CD14-positive monocyte (primary cell): ENCODE results near the gene CLEC3A. TPM values are rescaled to one million over a fixed set of nuclear protein-coding genes. Genes with fewer than 3 reads are reported as not detected.

Source experiments
- DNase-seq, 3 donors: peaks; one replicate each; pipeline ENCODE4 v3.0.0-alpha.2; 2011 to 2022
- H2AFZ ChIP-seq: 2 replicates; pipeline ENCODE4 v1.6.0; 2012; ENCODE audit warnings: mild to moderate bottlenecking, low read depth, low read length, inconsistent platforms; ENCODE audit not compliant: insufficient read depth, poor library complexity, severe bottlenecking
- H3K27ac ChIP-seq, 2 donors: 1 replicate in 1 of 2; 2 replicates in 1 of 2; pipeline ENCODE4 v1.5.1; 2012 to 2013; ENCODE audit warnings: low read length in 2 of 2, control low read depth in 1 of 2, inconsistent platforms in 1 of 2, low read depth in 1 of 2, mild to moderate bottlenecking in 1 of 2
- H3K27me3 ChIP-seq, 2 donors: one replicate each; pipeline versions ENCODE4 v1.6.0 to v1.6.1; 2011 to 2013; ENCODE audit warnings: low read length in 2 of 2; ENCODE audit not compliant: control insufficient read depth in 2 of 2, insufficient read depth in 2 of 2
- H3K36me3 ChIP-seq, 2 donors: replicated peaks in 1 of 2; 1 replicate in 1 of 2; 2 replicates in 1 of 2; pipeline versions ENCODE4 v1.5.1 to v1.6.1; 2012 to 2013; ENCODE audit warnings: low read length in 2 of 2, control low read depth in 1 of 2, inconsistent platforms in 1 of 2, mild to moderate bottlenecking in 1 of 2; ENCODE audit not compliant: insufficient read depth in 2 of 2, control insufficient read depth in 1 of 2
- H3K4me1 ChIP-seq, 2 donors: 1 replicate in 1 of 2; 2 replicates in 1 of 2; pipeline versions ENCODE4 v1.5.1 to v1.6.1; 2012 to 2013; ENCODE audit warnings: low read length in 2 of 2, control low read depth in 1 of 2, inconsistent platforms in 1 of 2, mild to moderate bottlenecking in 1 of 2, moderate library complexity in 1 of 2; ENCODE audit not compliant: insufficient read depth in 2 of 2, control insufficient read depth in 1 of 2
- H3K4me2 ChIP-seq: replicated peaks from 2 replicates; pipeline ENCODE3; 2012; ENCODE audit warnings: low read length, moderate library complexity, mild to moderate bottlenecking; ENCODE audit not compliant: poor library complexity, severe bottlenecking; ENCODE audit errors: extremely low read depth
- H3K4me3 ChIP-seq, 3 experiments: fragments of 200-600 bp in 1 of 3; sonication (generic) in 1 of 3; replicated peaks in 1 of 3; 1 replicate in 2 of 3; 2 replicates in 1 of 3; pipeline ENCODE4 v1.5.1; 2011 to 2013; ENCODE audit warnings: low read length in 3 of 3, mild to moderate bottlenecking in 3 of 3, control low read depth in 2 of 3, low read depth in 2 of 3, inconsistent platforms in 1 of 3, moderate library complexity in 1 of 3
- H3K79me2 ChIP-seq: 2 replicates; pipeline ENCODE4 v1.6.0; 2012; ENCODE audit warnings: mild to moderate bottlenecking, control low read depth, inconsistent platforms, low read length, moderate library complexity; ENCODE audit not compliant: insufficient read depth
- H3K9ac ChIP-seq: 2 replicates; pipeline ENCODE4 v1.6.0; 2017; ENCODE audit warnings: low read length, mild to moderate bottlenecking; ENCODE audit not compliant: insufficient read depth, poor library complexity, severe bottlenecking
- H3K9me3 ChIP-seq, 2 donors: replicated peaks in 1 of 2; 1 replicate in 1 of 2; 2 replicates in 1 of 2; pipeline versions ENCODE4 v1.5.1 to v1.6.1; 2012 to 2013; ENCODE audit warnings: low read length in 2 of 2, control low read depth in 1 of 2; ENCODE audit not compliant: control insufficient read depth in 1 of 2, insufficient read depth in 1 of 2
- H4K20me1 ChIP-seq: 2 replicates; pipeline ENCODE4 v1.6.0; 2012; ENCODE audit warnings: mild to moderate bottlenecking, low read length, control low read depth, moderate library complexity; ENCODE audit not compliant: insufficient read depth
- H3K27ac Mint-ChIP-seq, 7 donors: one replicate each; pipeline ENCODE4 v1.8.0; 2020; ENCODE audit warnings: mild to moderate bottlenecking in 7 of 7, mixed read lengths in 7 of 7, moderate library complexity in 6 of 7, inconsistent platforms in 2 of 7
- H3K27me3 Mint-ChIP-seq, 3 donors: one replicate each; pipeline ENCODE4 v1.8.0; 2021 to 2022; ENCODE audit warnings: low read depth in 3 of 3, mild to moderate bottlenecking in 3 of 3, mixed read lengths in 3 of 3, moderate library complexity in 3 of 3, inconsistent platforms in 1 of 3
- H3K36me3 Mint-ChIP-seq, 2 donors: one replicate each; pipeline ENCODE4 v1.8.0; 2020; ENCODE audit warnings: mixed read lengths in 2 of 2, inconsistent platforms in 1 of 2, mild to moderate bottlenecking in 1 of 2
- H3K4me1 Mint-ChIP-seq: one replicate; pipeline ENCODE4 v1.8.0; 2020; ENCODE audit warnings: mild to moderate bottlenecking, mixed read lengths
- H3K4me3 Mint-ChIP-seq, 2 donors: one replicate each; pipeline ENCODE4 v1.8.0; 2020; ENCODE audit warnings: mild to moderate bottlenecking in 2 of 2, mixed read lengths in 2 of 2, moderate library complexity in 1 of 2
- H3K9me3 Mint-ChIP-seq, 7 donors: one replicate each; pipeline ENCODE4 v1.8.0; 2020 to 2022; ENCODE audit warnings: mixed read lengths in 7 of 7, mild to moderate bottlenecking in 6 of 7, moderate library complexity in 6 of 7, inconsistent platforms in 2 of 7
- CTCF ChIP-seq: fragments of 200-600 bp; IDR thresholded peaks from one replicate; pipeline ENCODE4 v1.8.0; 2022; ENCODE audit warnings: antibody characterized with exemption, mild to moderate bottlenecking
- WGBS: methylation state at CpG from one replicate; pipeline ENCODE4 v1.1.5; 2013; ENCODE audit warnings: missing lambda C conversion rate; ENCODE audit not compliant: insufficient coverage; 5-methylcytosine and 5-hydroxymethylcytosine counted together
- intact Hi-C, 2 donors: fragments of 100-400 bp; cut with micrococcal nuclease; formaldehyde crosslinking; loops; one replicate each; pipeline versions ENCODE4 v1.15.0 to v1.15.1; 2023
- polyA plus RNA-seq, 3 donors: library from polyadenylated mRNA; depleted of rRNA in 1 of 3; unstranded in 2 of 3; stranded (reverse) in 1 of 3; fragments of 300-500 nt in 2 of 3; fragments of >200 nt in 1 of 3; fragmentation: Illumina TruSeq in 2 of 3; gene quantifications; 1 replicate in 2 of 3; 2 replicates in 1 of 3; pipeline ENCODE4 v1.2.3, GENCODE V29; 2012 to 2021

Gene CLEC3A
- polyA plus RNA-seq, 3 donors = not detected

- no CpG with 5 or more reads among the region's 3 CpGs for WGBS
- Histone ChIP-seq H3K4me3 (no peak overlapping the region), H3K4me1 (no peaks in the 10 kb centered on the region), H3K27me3 (no peaks in the 10 kb centered on the region), H3K9me3 (no peaks in the 10 kb centered on the region), H3K9ac (no peak overlapping the region), H2AFZ (no peak overlapping the region), H3K79me2 (no peaks in the 10 kb centered on the region), H4K20me1 (no peaks in the 10 kb centered on the region), H3K27ac (no peak overlapping the region), H3K4me2 (no peak overlapping the region), H3K36me3 (no peaks in the 10 kb centered on the region)
- peaks cover 3 to 7% (median 7%) of the 10 kb centered on the region in 3 donors for H3K27me3 Mint-ChIP-seq
- no peaks in the 10 kb centered on the region for H3K36me3 Mint-ChIP-seq
- no peaks in the 10 kb centered on the region for H3K4me1 Mint-ChIP-seq
- H3K9me3 Mint-ChIP-seq = peaks cover 0 to 2% (median 0%) of the 10 kb centered on the region in 7 donors
- no peak overlapping the region for H3K27ac Mint-ChIP-seq
- DNase-seq = no peak
- no peak overlapping the region for H3K4me3 Mint-ChIP-seq
- TF ChIP-seq CTCF = no peak
- intact Hi-C loops = no loop called here
Observed at GRCh38 chr16:77985111-77985510, 37.2 kb upstream of the CLEC3A start.

- H3K4me2 ChIP-seq = no peak overlapping the region
- H4K20me1 ChIP-seq = no peaks in the 10 kb centered on the region
- H3K9me3 Mint-ChIP-seq = peaks cover 0 to 2% (median 0%) of the 10 kb centered on the region in 7 donors
- no peak for DNase-seq
- 94% methylated on average over 3 of the region's 7 CpGs for WGBS
- TF ChIP-seq CTCF = no peak
- intact Hi-C loops = no loop called here
- no peak overlapping the region for H3K27ac Mint-ChIP-seq
- no peaks in the 10 kb centered on the region for H3K4me1 ChIP-seq
- H2AFZ ChIP-seq = no peak overlapping the region
- no peaks in the 10 kb centered on the region for H3K36me3 ChIP-seq
- H3K4me3 Mint-ChIP-seq = no peak overlapping the region
- H3K9me3 ChIP-seq = no peaks in the 10 kb centered on the region
- peaks cover 3 to 7% (median 4%) of the 10 kb centered on the region in 3 donors for H3K27me3 Mint-ChIP-seq
- no peaks in the 10 kb centered on the region for H3K36me3 Mint-ChIP-seq
- no peak overlapping the region for H3K9ac ChIP-seq
- H3K4me3 ChIP-seq = no peak overlapping the region
- no peaks in the 10 kb centered on the region for H3K79me2 ChIP-seq
- no peaks in the 10 kb centered on the region for H3K4me1 Mint-ChIP-seq
- H3K27ac ChIP-seq = no peak overlapping the region
- no peaks in the 10 kb centered on the region for H3K27me3 ChIP-seq
Observed at GRCh38 chr16:77986011-77986740, 36.2 kb upstream of the CLEC3A start.
